Measurements from ENCODE around the gene ARHGEF26.

Gene ARHGEF26

DNA sequence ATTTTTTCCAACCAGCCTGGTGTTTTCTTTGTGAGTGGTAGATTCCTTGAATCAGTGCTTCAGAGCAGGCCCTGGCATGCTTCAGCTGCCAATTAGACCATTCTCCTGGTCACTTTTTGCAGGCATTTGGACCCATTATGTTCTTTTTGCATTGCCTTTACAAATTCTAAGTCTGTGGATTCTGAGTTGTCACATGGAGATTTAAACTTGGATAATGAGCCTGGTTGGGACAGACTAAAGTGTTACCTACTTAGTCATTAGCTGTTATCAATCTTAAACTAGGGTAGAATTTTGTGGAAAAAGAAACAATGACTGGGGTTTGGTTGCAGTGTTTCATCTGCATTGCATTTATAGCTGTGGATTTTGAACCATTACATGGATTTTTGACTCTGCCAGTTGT, 40.6 kb downstream of the ARHGEF26 start:
- no peak for DNase-seq

DNA sequence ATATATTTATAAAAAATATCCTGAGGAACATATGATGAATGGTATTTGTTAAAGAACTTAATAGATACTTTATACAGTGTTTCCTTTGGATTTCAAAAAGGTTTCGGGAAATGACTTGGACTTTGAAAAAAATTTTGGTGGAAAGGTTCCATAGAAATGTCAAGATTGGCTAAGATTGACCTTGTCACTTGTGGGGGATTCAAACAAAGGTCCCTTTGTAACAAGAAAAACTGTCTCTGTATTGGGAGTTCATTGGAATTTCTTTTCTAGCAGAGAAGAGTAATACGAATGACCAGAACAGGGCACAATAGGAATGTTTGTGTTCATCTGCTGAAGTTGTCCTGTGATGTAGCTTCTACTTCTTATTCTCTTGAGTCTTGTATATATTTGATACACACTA, 43.2 kb downstream of the ARHGEF26 start:
- no peak for DNase-seq

DNA sequence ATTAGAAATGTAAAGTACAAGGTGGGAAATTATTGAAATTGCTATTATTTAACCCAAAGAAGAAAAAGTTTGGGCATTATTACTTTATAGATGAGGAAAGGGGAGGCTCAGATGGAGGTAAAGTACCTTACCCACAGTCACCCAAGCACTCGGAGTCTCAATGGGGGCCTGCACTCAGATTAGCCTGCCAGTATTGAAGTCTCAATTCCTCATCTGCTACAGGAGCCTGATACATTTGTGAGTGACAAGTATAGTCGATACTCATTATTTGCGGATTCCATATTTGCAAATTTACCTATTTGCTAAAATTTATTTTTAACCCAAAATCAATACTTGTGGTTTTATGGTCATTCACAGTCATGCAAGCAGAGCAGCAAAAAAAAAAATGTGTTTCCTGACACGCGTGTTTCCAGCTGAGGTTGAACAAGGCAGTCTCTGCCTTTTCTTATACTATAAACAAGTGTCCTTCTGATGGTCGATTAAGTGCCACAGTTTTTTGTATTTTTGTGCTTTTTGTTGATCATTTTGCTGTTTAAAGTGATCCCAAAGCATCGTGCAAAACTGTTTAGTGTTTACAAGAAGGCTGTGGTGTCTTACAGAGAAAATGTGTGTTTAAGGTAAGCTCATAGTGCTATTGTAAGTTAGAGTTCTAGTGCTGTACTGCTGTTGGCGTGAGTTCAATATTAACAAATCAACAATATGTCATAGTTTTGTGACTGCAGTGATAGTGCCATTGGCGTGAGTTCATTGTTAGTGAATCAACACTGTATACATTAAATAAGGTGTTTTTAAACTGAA, 48.0 kb downstream of the ARHGEF26 start:
- no peak for DNase-seq

DNA sequence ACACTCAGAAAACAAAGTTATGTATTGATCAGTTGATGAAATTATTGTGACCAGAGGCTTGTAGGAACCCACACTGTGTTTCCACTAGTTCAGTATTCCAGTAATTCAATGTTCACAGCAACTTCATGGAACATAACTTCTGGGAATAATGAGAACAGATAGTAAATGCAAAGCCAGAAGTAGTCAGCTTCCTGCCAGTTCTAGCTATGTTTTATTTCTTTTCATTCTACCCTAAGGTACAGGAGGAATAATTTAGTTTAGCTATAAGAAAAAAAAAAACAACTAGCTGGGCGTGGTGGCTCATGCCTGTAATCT, 48.6 kb downstream of the ARHGEF26 start:
- no peak for DNase-seq

DNA sequence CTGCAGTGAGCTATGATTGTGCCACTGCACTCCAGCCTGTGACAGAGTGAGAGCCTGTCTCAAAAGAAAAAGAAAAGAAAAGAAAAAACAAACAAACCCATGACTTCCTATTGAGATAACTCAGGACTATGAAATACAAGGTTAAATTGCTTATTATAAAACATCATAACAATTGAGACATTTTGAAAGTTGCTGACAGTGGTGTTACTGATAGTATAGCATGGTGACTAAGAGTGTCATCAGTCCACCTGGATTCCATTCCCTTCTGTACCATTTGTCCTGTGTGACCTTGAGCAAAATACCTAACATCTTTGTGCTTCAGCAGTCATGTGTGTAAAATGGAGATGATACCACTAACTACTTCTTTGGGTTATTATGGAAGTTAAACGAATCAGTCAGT, 49.1 kb downstream of the ARHGEF26 start:
- DNase-seq = no peak

DNA sequence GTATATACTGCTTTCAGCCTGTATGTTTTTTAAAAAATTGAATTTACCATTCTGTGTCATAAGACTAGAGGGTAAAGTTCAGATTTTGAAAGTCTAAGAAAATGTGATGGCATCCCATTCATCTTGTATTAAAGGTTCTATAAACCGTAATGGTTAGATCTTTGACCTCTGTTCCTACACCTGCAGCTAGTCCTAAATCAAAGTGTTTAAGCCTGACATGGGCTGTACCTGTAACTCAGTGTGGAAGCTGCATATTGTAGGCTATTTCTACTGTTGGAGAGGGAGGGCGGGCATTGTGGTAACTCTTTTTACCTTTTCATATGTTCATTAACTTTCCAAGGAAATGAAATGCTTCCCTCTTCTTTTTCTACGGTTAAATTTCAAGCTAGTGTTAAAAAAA, 53.9 kb downstream of the ARHGEF26 start:
- DNase-seq = no peak

DNA sequence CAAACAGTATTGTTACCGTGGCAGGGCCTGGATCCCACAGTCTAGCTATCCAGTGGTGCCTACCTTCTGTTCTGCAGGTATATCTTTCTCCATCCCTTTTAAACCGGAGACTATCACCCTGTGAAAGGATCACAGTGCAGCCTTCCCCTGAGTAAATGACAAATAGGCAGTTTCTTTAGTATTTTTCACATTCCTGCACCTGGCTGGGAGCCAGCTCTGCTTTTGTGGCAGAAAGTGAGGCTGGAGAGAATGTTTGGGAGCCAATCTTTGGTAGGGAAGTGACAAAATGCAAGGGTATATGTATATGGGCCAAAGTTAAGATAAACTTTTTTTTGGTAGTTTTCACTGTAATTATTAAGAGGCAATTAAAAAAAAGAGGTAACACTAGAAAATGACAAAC, 54.8 kb downstream of the ARHGEF26 start:
- DNase-seq = no peak

DNA sequence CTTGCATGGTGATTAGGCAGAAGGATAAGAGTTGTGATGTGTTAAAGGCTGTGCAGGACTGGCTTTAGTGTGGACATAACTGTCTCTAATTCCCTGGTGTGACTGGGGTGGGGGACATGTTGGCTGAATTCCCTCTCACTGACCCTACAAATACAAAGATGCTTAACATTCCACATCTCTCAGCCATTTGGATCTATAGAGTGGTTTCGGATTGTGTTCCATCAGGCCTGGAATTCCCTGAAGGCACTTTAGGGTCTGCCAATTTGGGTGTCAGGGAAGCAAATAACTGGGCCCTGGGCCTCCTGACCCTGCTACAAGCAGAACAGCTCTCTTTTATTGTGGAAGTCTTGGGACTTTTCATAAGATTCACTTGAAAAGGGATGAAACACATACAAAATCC, 56.2 kb downstream of the ARHGEF26 start:
- no peak for DNase-seq

DNA sequence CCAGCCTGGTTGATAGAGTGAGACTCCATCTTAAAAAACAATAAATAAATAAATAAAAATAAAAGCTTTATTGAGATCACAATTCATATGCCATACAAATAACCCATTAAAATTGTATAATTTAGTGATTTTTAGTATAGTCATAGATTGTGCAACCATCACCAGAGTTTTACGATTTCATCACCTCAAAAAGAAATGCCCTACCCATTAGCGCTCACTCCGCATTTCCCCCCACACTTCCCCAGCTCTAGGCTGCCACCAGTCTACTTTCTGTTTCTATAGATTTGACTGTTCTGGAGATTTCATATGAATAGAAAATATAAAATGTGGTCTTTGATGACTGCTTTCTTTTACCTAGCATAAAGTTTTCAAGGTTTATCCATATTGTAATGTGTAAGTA, 57.0 kb downstream of the ARHGEF26 start:
- no peak for DNase-seq

DNA sequence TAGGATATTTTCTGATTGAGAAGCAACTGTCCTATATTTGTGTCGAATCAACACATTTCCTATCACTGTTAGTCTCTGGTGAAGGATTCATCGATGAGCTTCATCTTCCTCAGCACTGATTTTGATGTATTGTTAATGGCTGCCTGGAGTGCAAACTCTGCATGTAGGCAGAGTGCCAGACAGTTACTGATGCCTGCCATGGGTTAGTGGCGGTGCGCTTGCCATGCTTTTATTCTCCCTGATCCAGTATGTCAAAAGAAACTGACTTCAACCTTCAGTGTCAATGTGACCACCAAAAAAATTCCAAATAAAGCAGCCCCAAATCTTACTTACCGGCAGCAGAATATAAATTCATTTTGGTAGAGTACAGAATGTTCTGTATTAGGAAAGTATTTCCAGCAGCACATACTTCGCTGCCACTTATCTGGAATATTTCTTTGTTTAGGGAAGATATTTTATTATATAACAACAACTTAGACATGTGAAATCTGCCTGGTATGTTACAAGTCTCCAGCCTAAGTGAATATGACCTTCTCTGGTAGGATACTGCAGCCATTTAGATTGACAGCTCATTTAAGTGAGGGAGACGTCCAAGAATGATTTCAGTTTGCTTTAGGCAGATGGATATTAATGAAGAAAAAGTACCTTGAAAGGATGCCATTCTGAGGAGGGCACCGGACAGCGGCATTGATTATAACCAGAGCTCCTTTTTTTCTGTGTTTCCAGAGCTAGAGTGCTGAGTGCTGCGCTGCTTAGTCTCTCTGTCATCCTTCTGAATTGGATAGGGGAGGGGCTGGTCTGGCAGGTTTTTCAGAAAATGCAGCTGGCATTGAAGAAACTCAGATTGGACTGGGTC, 59.9 kb downstream of the ARHGEF26 start:
- DNase-seq = no peak

DNA sequence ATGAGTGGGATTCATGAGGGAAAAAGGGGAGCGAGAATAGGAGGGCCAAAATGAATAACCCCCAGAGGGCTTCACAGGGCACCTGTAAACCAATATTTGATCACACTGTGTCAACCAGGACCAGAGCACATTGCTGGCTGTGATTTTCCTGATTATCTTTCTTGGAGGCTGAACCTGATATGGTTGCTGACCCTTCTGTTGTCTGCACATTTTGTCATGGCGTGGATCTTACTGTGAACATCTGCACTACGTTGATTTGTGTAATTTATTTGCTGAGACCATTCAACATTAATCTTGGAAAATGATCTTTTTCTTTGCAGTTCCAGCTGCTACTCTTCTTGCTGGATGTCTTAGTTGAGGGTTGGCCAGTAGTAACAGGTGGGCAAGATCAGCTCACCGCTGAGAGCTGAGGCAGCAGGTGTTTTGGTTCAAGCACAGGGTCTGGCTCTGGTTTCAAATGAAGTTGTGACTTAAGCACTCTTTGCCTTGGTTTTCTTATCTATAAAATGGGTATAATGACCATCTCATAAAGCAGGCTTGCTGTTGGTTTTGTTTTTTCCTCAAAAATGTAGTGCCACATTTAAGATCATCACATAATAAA, 61.2 kb downstream of the ARHGEF26 start:
- no peak for DNase-seq

DNA sequence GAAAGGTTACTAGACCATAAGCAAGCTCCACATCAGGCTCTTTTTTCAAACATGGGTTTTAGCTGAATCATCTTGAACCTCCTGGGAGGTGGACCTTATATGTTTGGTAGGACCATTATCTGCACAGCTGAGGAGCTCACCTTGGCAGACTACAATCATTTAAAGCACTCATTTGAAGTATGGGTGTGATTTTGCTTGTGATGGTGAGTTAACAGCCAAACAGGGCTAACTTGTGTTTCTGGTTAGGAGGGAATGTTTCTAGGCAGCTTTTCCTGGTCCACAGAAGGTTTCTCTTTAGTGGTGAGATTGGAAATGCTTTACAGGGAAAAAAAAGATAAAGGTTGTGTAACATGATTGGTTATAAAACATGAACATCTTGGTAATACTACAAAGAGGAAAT, 61.8 kb downstream of the ARHGEF26 start:
- DNase-seq = no peak

DNA sequence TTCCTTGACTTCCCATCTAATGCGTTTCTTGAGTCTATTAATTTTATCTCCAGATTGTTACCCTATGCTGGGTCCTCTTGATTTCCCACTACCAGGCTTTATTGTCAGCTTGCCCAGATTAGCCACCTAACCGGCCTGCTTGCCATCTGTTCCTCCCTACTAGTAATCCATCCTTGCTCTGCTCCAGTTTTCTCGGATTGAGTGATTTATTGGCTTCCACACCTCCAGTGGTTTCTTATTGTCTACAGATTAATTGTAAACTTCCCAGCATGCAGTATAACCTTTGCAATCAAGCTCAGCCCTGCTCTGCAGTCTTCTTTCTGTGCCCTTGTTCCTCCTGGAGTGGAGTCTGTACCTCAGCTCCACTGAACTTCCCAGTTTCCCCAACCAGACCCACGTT, 63.4 kb downstream of the ARHGEF26 start:
- DNase-seq = no peak

DNA sequence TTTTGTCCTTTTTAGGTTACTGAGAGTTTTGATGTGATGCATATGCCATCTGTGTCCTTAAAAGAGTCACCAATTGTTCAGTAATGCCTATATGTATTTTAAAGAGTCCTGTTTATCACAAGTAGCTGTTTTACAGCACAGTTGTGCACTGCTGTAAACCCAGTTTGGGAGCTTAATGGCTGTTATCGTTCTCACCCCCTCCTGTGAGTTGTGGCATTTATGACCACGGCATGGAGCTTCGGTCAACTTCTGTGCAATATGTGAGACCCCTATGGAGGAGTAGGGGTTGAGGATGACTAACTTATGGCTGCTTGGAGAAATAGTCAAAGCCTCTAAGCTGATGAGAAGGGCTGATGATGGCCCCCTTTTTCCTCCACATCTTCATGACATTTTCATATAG, 67.2 kb downstream of the ARHGEF26 start:
- no peak for DNase-seq

DNA sequence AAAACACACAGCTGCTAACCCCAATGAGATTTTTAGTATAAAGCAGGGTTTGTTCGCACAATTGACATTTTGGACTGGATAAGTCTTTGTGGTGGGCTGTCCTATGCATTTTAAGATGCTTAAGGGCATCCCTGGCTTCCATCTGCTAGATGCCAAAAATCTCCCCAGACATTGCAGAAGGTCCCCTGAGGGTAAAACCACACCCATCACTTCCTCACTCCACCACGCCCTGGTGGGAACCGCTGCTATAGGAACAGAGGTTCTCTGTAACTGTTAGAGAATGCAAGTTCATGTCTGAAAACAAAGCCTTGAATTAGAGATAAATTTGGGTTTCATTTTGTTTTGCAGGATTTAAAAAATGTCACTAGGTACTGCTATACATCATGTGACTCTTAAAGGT, 67.7 kb downstream of the ARHGEF26 start:
- no peak for DNase-seq

DNA sequence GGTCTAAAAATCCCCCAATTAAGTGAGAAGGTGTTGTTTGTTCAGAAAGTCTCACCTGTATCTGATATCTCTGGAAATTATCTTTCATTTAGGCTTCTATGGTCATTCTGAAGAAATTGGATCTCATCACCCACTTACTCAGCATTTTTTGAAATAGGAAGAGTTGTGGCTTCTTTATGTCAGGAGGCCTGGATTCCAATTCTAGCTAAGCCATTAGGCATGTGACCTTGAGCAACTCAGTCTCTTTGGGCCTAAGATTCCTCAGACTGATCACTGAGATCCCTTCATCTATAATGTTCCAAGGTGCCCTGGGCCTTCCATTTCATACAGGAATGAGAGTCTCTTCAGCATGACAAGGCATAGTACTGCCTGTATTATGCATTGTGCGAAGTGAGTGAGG, 70.3 kb downstream of the ARHGEF26 start:
- no peak for DNase-seq

DNA sequence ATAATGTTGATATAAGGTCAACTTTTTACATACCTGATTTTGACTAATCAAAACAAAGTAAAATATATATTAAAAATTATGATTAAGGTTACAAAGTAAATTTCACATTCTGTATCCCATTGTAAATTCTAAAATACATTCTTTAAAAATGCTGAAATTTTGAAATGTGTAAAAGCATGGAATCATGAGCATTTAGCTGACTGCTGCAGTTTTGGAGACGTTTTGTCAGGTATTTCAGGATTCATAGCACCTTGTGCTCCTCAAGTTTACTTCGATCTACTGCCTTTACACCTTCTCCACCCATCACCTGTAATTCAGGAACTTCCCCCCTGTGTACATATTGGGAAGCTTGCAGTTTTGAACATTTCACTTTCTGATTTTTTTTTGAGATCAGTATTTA, 71.0 kb downstream of the ARHGEF26 start:
- DNase-seq = no peak

DNA sequence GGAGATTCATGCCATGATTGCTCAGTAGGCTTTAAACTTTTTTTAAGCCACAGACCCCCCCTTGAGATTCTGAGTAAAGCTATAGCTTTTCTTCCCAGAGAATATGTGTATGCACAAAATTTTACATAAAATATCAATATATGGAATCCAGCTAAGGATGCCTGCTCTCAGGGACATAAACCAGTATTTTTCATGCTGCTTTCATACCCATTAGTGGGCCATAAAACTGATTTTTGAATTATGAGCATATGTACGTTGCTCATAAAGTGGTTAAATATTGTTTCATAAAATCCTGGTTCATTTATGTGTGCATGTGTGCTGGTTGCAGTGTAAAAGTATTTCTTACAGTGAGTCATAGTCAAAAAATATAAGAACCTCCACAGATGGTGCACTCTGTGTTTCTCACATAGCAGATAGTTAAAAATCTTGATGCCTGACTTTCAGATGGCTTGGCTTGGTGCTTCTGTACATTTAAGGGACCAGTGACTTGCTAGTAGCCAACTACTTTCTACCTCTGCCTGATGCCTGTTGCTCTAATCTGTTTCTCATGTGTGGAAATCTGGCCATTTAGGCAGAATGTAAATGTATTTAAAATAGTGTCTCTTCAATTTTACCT, 71.9 kb downstream of the ARHGEF26 start:
- no peak for DNase-seq

DNA sequence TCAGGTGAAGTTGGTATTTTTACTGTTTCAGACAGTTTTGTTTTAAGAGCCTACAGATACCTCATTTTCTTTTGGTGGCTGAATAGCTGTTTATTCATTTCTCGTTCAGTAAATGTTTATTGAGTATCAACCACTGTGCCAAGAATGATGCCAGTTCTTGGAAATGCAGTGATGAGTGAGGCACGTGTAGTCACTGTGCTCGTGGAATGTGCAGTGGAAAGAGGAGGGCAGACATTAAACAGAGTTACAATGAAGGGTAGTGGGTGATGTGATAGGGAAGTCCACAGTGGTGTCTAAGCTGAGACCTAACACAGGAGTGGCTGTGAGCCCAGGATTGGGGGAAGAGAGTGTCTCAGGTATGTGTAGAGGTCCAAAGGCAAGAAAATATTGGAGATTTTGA, 73.7 kb downstream of the ARHGEF26 start:
- no peak for DNase-seq

DNA sequence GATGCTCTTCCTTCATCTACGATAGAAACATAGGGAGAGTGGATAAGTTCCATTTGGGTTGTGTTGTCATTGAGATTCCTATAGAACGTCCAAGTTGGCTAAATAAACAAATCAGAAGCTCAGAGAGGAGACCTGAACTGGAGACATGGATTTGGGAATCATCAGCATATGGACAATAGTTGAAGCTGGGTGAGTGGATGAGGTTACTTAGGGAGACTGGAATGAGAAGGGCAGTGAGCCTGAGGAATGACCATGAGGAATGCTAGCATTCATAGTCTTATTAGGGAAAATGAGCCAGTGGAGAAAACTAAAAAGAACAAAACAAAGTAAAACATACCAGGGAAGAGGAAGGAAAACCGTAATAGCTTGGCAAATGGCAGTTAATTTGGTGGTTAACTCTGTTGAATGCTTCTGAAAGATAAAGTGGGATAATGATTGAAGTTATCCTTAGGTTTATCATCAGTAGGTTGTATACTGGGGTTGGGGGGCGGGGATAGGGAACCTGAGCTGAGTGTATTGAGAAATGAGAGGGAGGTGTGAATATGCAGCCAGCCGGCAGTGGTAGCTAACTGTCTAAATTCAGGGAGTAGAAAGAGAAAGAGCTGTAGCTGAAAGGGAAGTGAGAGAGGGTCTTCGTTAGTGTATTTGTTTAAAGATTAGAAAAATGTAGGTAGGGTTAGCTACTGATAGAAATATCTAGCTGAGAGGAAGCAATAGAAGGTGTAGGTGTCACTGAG, 74.6 kb downstream of the ARHGEF26 start:
- no peak for DNase-seq

DNA sequence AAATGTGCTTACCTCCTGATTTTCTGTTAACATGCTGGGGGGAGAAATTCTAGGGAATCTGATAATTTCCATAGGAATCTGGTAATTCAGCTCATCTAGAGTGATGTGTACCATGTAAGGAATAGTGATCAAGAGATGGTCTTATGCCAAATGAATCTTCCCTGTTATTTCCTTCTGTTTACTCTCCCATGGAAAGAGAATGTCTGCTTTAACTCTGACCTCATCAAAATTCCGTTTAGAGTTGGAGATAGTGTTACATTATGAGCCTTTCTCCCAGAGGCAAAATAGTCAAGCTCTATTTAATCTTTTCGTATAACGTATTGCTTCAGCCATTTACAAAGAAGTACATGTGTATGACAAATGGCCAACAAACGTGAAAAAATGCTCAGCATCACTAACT, 76.6 kb downstream of the ARHGEF26 start:
- DNase-seq = no peak

DNA sequence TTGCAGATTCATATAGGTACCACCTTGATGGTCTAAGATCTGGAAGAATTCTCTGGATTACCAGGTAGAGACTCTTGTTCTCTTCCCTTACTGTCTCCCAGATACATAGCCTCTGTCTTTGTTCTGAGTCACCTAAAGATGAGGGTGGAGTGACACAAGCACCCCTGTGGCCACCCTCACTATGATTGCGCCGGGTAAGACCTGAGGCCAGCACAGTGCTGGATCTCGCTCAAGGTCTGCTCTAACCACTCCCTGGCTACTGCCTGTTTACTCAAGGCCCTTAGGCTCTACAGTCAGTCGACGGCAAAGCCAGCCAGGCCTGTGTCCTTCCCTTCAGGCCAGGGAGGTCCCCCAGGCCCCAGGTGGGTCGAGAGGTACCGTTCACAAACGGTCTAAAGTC, 88.3 kb downstream of the ARHGEF26 start:
- no peak for DNase-seq

DNA sequence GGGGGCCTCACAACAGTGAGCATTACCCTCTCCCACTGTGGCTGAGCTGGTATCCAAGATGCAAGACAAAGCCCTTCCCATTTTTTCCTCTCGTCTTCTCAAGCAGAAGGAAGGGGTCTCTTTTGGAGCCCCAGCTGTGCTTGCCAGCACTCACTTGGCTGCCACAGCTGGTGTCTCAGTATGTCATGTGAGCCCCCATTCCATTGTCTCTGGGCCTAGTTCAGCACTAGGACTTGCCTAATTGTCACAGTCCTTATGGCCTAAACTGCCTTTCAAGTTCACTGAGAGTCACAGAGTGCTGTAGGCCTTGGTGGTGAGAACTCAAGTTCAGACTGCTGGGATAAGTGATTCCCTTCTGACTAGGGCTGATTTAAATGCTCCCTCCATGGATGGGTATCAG, 89.8 kb downstream of the ARHGEF26 start:
- DNase-seq = no peak

All from CD4-positive, alpha-beta T cell treated with Interleukin-17A for 4 hours (primary cell).